ENCODE results near the gene PBLD.

- TF ChIP-seq POLR2A (IDR thresholded peaks at IDR 0.05) (no peak), CTCF (IDR thresholded peaks at IDR 0.05) (no peak), EP300 (IDR thresholded peaks at IDR 0.05) (no peak), POLR2AphosphoS5 (IDR thresholded peaks at IDR 0.05) (no peak)
Observed at GRCh38 chr10:68310531-68310930, 22.2 kb downstream of the PBLD start.

All from stomach (tissue), 4 donors.